GM12878 (cell line): ENCODE results near the gene FGFRL1. TPM values are rescaled to one million over a fixed set of nuclear protein-coding genes. Genes with fewer than 3 reads are reported as not detected.

Source experiments
- ATAC-seq: fragments of 200-7000 bp; cut with Tn5 transposase; 3 replicates; pipeline ENCODE4 v1.9.1; 2020; ENCODE audit warnings: mild to moderate bottlenecking, moderate library complexity
- BruUV-seq: library from RNA; stranded (reverse); fragments of 400-500 nt; replicated peaks from 2 replicates; lab custom pipeline; 2021; lab: Mats Ljungman, UMichigan
- CTCF ChIA-PET: fragments of 300-600 bp; sonication (Branson Sonifier 250); formaldehyde crosslinking; extraction: SDS; loops from one replicate; lab custom pipeline; 2021; ENCODE audit warnings: inconsistent platforms; lab: Yijun Ruan, JAX
- POLR2A ChIA-PET: fragments of 350-600 bp; formaldehyde crosslinking; extraction: SDS; loops from one replicate; lab custom pipeline; 2021; ENCODE audit warnings: inconsistent platforms; lab: Charles Lee
- RAD21 ChIA-PET: fragments of 300-600 bp; sonication (Branson Sonifier 250); formaldehyde crosslinking; loops from one replicate; lab custom pipeline; 2023; ENCODE audit warnings: antibody characterized with exemption; ENCODE audit not compliant: unreplicated experiment; lab: Charles Lee
- SMC1A ChIA-PET: fragments of 300-600 bp; sonication (Branson Sonifier 250); formaldehyde crosslinking; loops from one replicate; lab custom pipeline; 2023; ENCODE audit not compliant: unreplicated experiment, uncharacterized antibody; lab: Charles Lee
- DNase-seq: peaks from one replicate; pipeline ENCODE4 v3.0.0-alpha.2; 2011; ENCODE audit warnings: low read depth, low spot score
- FAIRE-seq: peaks from 3 replicates; lab custom pipeline; 2011; peaks lifted over from hg19 to GRCh38; lab: Jason Lieb, UNC
- H2AFZ ChIP-seq: 2 replicates; pipeline ENCODE4 v1.6.0; 2011; ENCODE audit warnings: low read depth, low read length, control low read depth; ENCODE audit not compliant: control insufficient read depth
- H3K27ac ChIP-seq: 2 replicates; pipeline ENCODE4 v1.5.1; 2011; ENCODE audit warnings: control low read depth; ENCODE audit not compliant: control insufficient read depth, insufficient read depth
- H3K27me3 ChIP-seq, 2 experiments: replicated peaks in 1 of 2; 2 replicates each; pipeline versions ENCODE4 v1.6.0 to v1.6.1; 2011; ENCODE audit warnings: low read length in 1 of 2; ENCODE audit not compliant: control insufficient read depth in 2 of 2, insufficient read depth in 2 of 2
- H3K36me3 ChIP-seq, 2 experiments: 2 replicates each; pipeline ENCODE4 v1.5.1; 2011; ENCODE audit warnings: low read length in 1 of 2; ENCODE audit not compliant: control insufficient read depth in 2 of 2, insufficient read depth in 2 of 2
- H3K4me1 ChIP-seq: 2 replicates; pipeline ENCODE4 v1.6.1; 2011; ENCODE audit warnings: mild to moderate bottlenecking, low read length, moderate library complexity, mixed read lengths; ENCODE audit not compliant: control insufficient read depth, insufficient read depth
- H3K4me2 ChIP-seq: 2 replicates; pipeline ENCODE4 v1.6.0; 2011; ENCODE audit warnings: control low read depth; ENCODE audit not compliant: control insufficient read depth, insufficient read depth
- H3K4me3 ChIP-seq: fragments of 200-600 bp; sonication (generic); 2 replicates; pipeline ENCODE4 v1.5.1; 2016
- H3K79me2 ChIP-seq: 2 replicates; pipeline ENCODE4 v1.6.0; 2011; ENCODE audit warnings: low read length; ENCODE audit not compliant: control insufficient read depth, insufficient read depth
- H3K9ac ChIP-seq: 2 replicates; pipeline ENCODE4 v1.8.0; 2011; ENCODE audit warnings: low read length, control low read depth, mixed read lengths; ENCODE audit not compliant: control insufficient read depth, insufficient read depth
- H3K9me3 ChIP-seq: replicated peaks from 3 replicates; pipeline ENCODE4 v1.5.1; 2011; ENCODE audit warnings: mild to moderate bottlenecking, low read length; ENCODE audit not compliant: control insufficient read depth, insufficient read depth
- H4K20me1 ChIP-seq: 2 replicates; pipeline ENCODE4 v1.6.0; 2011; ENCODE audit not compliant: control insufficient read depth, insufficient read depth
- BCL11A ChIP-seq: IDR thresholded peaks from 2 replicates; pipeline ENCODE4 v1.6.1; 2011; ENCODE audit warnings: low read depth, low read length
- BHLHE40 ChIP-seq, 2 experiments: fragments of 450-650 bp in 1 of 2; IDR thresholded peaks; 2 replicates each; pipeline ENCODE4 v1.6.1; 2011 to 2017; ENCODE audit warnings: low read depth in 2 of 2, borderline replicate concordance in 1 of 2, improper control_type of control experiment in 1 of 2, low read length in 1 of 2, mild to moderate bottlenecking in 1 of 2
- ETV6 ChIP-seq, 2 experiments: fragments of 450-650 bp in 1 of 2; IDR thresholded peaks in 1 of 2; conservative IDR thresholded peaks in 1 of 2; 2 replicates each; pipeline ENCODE4 v1.6.1; 2014; ENCODE audit warnings: antibody characterized with exemption in 1 of 2, borderline replicate concordance in 1 of 2, low read depth in 1 of 2, mild to moderate bottlenecking in 1 of 2, moderate library complexity in 1 of 2
- EZH2 ChIP-seq: IDR thresholded peaks from 2 replicates; pipeline ENCODE4 v1.6.1; 2012; ENCODE audit warnings: low read depth, mild to moderate bottlenecking, control low read depth, inconsistent platforms, low read length, borderline replicate concordance; ENCODE audit not compliant: control insufficient read depth
- HDGF ChIP-seq: fragments of 450-650 bp; IDR thresholded peaks from 2 replicates; pipeline ENCODE4 v1.6.1; 2016; ENCODE audit warnings: antibody characterized with exemption
- RELA ChIP-seq: fragments of 450-650 bp; IDR thresholded peaks from 2 replicates; pipeline ENCODE4 v1.8.0; 2014; ENCODE audit warnings: borderline replicate concordance; ENCODE audit not compliant: partially characterized antibody
- YY1 ChIP-seq: IDR thresholded peaks from 2 replicates; pipeline ENCODE4 v1.6.1; 2011; ENCODE audit warnings: low read depth, mild to moderate bottlenecking, low read length
- ZSCAN29 ChIP-seq: fragments of 450-650 bp; IDR thresholded peaks from 2 replicates; pipeline ENCODE4 v1.6.1; 2017; ENCODE audit warnings: mild to moderate bottlenecking, moderate library complexity
- whole genome bisulfite sequencing: methylation state at CpG from one replicate; pipeline ENCODE4 v1.1.6; 2016; ENCODE audit warnings: low lambda C conversion rate; ENCODE audit not compliant: insufficient replicate concordance, insufficient coverage; ENCODE audit errors: missing lambda C conversion rate; 5-methylcytosine and 5-hydroxymethylcytosine counted together
- in situ Hi-C: fragments of 300-500 bp; cut with MboI; formaldehyde crosslinking; loops from 9 replicates; pipeline ENCODE4 v1.14.3; 2018; ENCODE audit warnings: mixed read lengths
- intact Hi-C: fragments of 100-400 bp; cut with micrococcal nuclease; formaldehyde crosslinking; loops from one replicate; pipeline ENCODE4 v1.14.2; 2022; ENCODE audit not compliant: unreplicated experiment
- polyA plus RNA-seq, 11 experiments: library from polyadenylated mRNA; depleted of rRNA in 4 of 11; unstranded in 6 of 11; stranded (reverse) in 5 of 11; fragments of >200 nt; fragmentation: Nextera tagmentation in 4 of 11; fragmentation: Illumina TruSeq in 1 of 11; extraction: Ambion mirVana in 4 of 11; extraction: Trizol in 1 of 11; gene quantifications; 1 replicate in 1 of 11; 2 replicates in 10 of 11; pipeline versions ENCODE4 v1.2.1 to v1.2.3, GENCODE V29; 2011 to 2016; ENCODE audit warnings: inconsistent platforms in 2 of 11, missing spikeins in 2 of 11, low read depth in 1 of 11
- total RNA-seq, 4 experiments: library from RNA; depleted of rRNA in 3 of 4; stranded (reverse); fragments of >200 nt in 3 of 4; fragmentation: Illumina TruSeq in 1 of 4; extraction: Trizol in 1 of 4; gene quantifications; 2 replicates each; pipeline versions ENCODE4 v1.2.1 to v1.2.3, GENCODE V29; 2013 to 2021
- TF ChIP-seq, protein P1 (sequence below): fragments of 450-650 bp; formaldehyde crosslinking; IDR thresholded peaks from 2 replicates; pipeline ENCODE4 v1.4.0; 2022; ENCODE audit warnings: mild to moderate bottlenecking, moderate library complexity
- TF ChIP-seq, protein P2 (sequence below): fragments of 450-650 bp; IDR thresholded peaks from 2 replicates; pipeline ENCODE4 v1.6.1; 2018; ENCODE audit warnings: borderline replicate concordance, mild to moderate bottlenecking; ENCODE audit not compliant: partially characterized antibody

FGFRL1 gene
- total and polyA plus RNA-seq, 10 of the 15 experiments (the other 5 are each of a cell fraction or from before 2014, with no cell fraction given) = 0.02 to 1.5 (median 0.29) TPM; not detected in 2

DNA sequence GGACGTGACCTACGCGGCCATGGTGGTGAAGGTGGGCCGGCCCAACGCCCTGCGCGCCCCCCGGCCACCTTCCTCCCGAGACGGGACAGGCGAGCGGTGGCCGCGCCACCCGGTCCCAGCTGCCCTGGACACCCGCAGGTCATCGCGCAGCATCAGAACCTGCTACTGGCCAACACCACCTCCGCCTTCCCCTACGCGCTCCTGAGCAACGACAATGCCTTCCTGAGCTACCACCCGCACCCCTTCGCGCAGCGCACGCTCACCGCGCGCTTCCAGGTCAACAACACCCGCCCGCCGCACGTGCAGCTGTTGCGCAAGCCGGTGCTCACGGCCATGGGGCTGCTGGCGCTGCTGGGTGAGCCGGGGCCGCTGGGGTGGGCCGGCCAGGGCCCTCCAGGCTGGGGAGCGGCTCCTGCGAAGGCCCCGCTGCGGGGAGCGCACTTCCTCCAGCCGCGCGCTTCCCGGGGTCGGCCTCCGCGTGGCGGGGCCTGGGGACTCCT is 9.2 kb upstream of the FGFRL1 start:
- DNase-seq (no peak), FAIRE-seq (no peak), ATAC-seq (no peak; the same call in 2 of the 3 replicates)
- ChIA-PET RAD21 (no interaction called here), CTCF (no interaction called here), POLR2A (no interaction called here), SMC1A (no interaction called here)
- no peaks in the 10 kb centered on the region for H3K36me3 ChIP-seq
- H3K9me3 ChIP-seq = no peaks in the 10 kb centered on the region; the same call in 2 of the 3 replicates
- H2AFZ ChIP-seq = no peak overlapping the region
- WGBS = 55% methylated on average over 45 of the region's 54 CpGs
- no TSS peak for BruUV-seq
- H3K4me3 ChIP-seq = no peak overlapping the region
- no peaks in the 10 kb centered on the region for H4K20me1 ChIP-seq
- TF ChIP-seq HDGF = no peak
- no peak for TF ChIP-seq ETV6 (conservative IDR thresholded peaks at IDR 0.05 in 1 of 2, IDR thresholded peaks at IDR 0.05 in 1 of 2; ENCODE audit: borderline replicate concordance in 1 of 2, low read depth in 1 of 2)
- peak in 1 of 2 experiments; percentile 68; a peak in 2 of 4 replicates for TF ChIP-seq BHLHE40 (IDR thresholded peaks at IDR 0.05; ENCODE audit: borderline replicate concordance in 1 of 2, low read depth in 2 of 2, low read length in 1 of 2)
- no peaks in the 10 kb centered on the region for H3K4me1 ChIP-seq
- peaks cover 2 to 3% of the 10 kb centered on the region in 2 experiments for H3K27me3 ChIP-seq
- no peaks in the 10 kb centered on the region for H3K79me2 ChIP-seq
- H3K27ac ChIP-seq = no peak overlapping the region
- H3K9ac ChIP-seq = no peak overlapping the region
- in situ Hi-C loops (no loop called here), intact Hi-C loops (no loop called here)
- H3K4me2 ChIP-seq = no peak overlapping the region

- ChIA-PET POLR2A (no interaction called here), SMC1A (no interaction called here), CTCF (no interaction called here), RAD21 (no interaction called here)
- peaks cover 2 to 3% of the 10 kb centered on the region in 2 experiments for H3K27me3 ChIP-seq
- H3K9me3 ChIP-seq = no peaks in the 10 kb centered on the region; the same call in 2 of the 3 replicates
- ATAC-seq (no peak), DNase-seq (no peak), FAIRE-seq (no peak)
- H3K79me2 ChIP-seq = no peaks in the 10 kb centered on the region
- no TSS peak for BruUV-seq
- H3K9ac ChIP-seq = no peak overlapping the region
- no peaks in the 10 kb centered on the region for H4K20me1 ChIP-seq
- H3K4me1 ChIP-seq = no peaks in the 10 kb centered on the region
- 53% methylated on average over 22 of the region's 75 CpGs for WGBS
- intact Hi-C loops = no loop called here
- no peak overlapping the region for H2AFZ ChIP-seq
- H3K4me3 ChIP-seq = no peak overlapping the region
- no peaks in the 10 kb centered on the region for H3K36me3 ChIP-seq
- no peak overlapping the region for H3K27ac ChIP-seq
- in situ Hi-C loops = no loop called here
- H3K4me2 ChIP-seq = no peak overlapping the region
- TF ChIP-seq EZH2 (no peak), RELA (no peak), BCL11A (no peak), YY1 (no peak), ZSCAN29 (no peak)
- TF ChIP-seq, protein P1, sequence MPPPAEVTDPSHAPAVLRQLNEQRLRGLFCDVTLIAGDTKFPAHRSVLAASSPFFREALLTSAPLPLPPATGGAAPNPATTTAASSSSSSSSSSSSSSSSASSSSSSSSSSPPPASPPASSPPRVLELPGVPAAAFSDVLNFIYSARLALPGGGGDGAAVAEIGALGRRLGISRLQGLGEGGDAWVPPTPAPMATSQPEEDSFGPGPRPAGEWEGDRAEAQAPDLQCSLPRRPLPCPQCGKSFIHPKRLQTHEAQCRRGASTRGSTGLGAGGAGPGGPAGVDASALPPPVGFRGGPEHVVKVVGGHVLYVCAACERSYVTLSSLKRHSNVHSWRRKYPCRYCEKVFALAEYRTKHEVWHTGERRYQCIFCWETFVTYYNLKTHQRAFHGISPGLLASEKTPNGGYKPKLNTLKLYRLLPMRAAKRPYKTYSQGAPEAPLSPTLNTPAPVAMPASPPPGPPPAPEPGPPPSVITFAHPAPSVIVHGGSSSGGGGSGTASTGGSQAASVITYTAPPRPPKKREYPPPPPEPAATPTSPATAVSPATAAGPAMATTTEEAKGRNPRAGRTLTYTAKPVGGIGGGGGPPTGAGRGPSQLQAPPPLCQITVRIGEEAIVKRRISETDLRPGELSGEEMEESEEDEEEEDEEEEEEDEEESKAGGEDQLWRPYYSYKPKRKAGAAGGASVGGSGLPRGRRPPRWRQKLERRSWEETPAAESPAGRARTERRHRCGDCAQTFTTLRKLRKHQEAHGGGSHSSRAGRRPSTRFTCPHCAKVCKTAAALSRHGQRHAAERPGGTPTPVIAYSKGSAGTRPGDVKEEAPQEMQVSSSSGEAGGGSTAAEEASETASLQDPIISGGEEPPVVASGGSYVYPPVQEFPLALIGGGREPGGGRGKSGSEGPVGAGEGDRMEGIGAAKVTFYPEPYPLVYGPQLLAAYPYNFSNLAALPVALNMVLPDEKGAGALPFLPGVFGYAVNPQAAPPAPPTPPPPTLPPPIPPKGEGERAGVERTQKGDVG (CRISPR knock-in tag) = no peak
- TF ChIP-seq, protein P2, sequence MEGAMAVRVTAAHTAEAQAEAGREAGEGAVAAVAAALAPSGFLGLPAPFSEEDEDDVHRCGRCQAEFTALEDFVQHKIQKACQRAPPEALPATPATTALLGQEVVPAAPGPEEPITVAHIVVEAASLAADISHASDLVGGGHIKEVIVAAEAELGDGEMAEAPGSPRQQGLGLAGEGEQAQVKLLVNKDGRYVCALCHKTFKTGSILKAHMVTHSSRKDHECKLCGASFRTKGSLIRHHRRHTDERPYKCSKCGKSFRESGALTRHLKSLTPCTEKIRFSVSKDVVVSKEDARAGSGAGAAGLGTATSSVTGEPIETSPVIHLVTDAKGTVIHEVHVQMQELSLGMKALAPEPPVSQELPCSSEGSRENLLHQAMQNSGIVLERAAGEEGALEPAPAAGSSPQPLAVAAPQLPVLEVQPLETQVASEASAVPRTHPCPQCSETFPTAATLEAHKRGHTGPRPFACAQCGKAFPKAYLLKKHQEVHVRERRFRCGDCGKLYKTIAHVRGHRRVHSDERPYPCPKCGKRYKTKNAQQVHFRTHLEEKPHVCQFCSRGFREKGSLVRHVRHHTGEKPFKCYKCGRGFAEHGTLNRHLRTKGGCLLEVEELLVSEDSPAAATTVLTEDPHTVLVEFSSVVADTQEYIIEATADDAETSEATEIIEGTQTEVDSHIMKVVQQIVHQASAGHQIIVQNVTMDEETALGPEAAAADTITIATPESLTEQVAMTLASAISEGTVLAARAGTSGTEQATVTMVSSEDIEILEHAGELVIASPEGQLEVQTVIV = no peak
Measured at GRCh38 chr4:1002631-1003251, 8.7 kb upstream of the FGFRL1 start.
